ENCODE results near the gene C1orf210. TPM values are rescaled to one million over a fixed set of nuclear protein-coding genes. Genes with fewer than 3 reads are reported as not detected.

The C1orf210 gene
- total RNA-seq, 1 donor from 2014 or later = not detected

DNA sequence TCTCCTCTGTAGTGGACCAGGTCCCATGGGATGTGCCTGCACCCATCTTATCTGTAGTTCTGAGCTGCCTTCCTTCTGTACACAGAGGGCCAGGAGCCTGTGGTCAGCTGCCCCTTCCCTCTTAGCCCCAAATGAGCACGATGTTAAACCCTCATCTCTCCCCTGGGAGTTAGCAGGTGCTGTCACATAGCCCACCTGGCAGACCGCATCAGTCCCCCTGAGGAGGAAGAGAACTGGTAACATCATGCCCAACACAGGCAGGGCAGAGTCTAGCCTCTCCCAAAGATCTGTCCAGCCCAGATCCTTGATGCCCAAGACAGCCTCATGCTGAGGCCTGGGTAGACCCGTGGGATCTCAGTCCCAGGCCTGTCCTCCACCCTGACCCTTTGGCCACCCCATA is 20.1 kb upstream of the C1orf210 start:
- no peak overlapping the region for H3K27ac ChIP-seq
- no peaks in the 10 kb centered on the region for H3K4me1 ChIP-seq
- H3K4me3 ChIP-seq = no peak overlapping the region
- intact Hi-C loops (cut with DNase I) = no loop called here
- DNase-seq (ENCODE audit: low spot score in 2 of 2) = no peak
- no peaks in the 10 kb centered on the region for H3K9me3 ChIP-seq
- no peaks in the 10 kb centered on the region for H3K36me3 ChIP-seq
- TF ChIP-seq, protein P1, sequence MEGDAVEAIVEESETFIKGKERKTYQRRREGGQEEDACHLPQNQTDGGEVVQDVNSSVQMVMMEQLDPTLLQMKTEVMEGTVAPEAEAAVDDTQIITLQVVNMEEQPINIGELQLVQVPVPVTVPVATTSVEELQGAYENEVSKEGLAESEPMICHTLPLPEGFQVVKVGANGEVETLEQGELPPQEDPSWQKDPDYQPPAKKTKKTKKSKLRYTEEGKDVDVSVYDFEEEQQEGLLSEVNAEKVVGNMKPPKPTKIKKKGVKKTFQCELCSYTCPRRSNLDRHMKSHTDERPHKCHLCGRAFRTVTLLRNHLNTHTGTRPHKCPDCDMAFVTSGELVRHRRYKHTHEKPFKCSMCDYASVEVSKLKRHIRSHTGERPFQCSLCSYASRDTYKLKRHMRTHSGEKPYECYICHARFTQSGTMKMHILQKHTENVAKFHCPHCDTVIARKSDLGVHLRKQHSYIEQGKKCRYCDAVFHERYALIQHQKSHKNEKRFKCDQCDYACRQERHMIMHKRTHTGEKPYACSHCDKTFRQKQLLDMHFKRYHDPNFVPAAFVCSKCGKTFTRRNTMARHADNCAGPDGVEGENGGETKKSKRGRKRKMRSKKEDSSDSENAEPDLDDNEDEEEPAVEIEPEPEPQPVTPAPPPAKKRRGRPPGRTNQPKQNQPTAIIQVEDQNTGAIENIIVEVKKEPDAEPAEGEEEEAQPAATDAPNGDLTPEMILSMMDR (IDR thresholded peaks at IDR 0.05) = no peak
- no peaks in the 10 kb centered on the region for H3K27me3 ChIP-seq

DNA sequence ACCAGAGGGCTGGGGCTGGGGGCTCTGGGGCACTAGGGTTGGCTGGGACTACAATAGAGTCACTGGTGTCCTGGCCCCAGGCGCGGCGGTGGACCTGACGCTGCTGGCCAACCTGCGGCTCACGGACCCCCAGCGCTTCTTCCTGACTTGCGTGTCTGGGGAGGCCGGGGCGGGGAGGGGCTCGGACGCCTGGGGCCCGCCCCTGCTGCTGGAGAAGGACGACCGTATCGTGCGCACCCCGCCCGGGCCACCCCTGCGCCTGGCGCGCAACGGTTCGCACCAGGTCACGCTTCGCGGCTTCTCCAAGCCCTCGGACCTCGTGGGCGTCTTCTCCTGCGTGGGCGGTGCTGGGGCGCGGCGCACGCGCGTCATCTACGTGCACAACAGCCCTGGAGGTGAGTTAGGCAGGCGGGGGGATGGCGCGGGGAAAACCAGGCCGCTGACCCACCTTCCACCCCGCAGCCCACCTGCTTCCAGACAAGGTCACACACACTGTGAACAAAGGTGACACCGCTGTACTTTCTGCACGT is 19.5 kb upstream of the C1orf210 start:
- H3K4me1 ChIP-seq = no peaks in the 10 kb centered on the region
- H3K27me3 ChIP-seq = no peaks in the 10 kb centered on the region
- intact Hi-C loops (cut with DNase I) = no loop called here
- H3K9me3 ChIP-seq = no peaks in the 10 kb centered on the region
- no peak overlapping the region for H3K27ac ChIP-seq
- TF ChIP-seq, protein P1 (IDR thresholded peaks at IDR 0.05) = no peak
- no peaks in the 10 kb centered on the region for H3K36me3 ChIP-seq
- no peak overlapping the region for H3K4me3 ChIP-seq
- DNase-seq (ENCODE audit: low spot score in 2 of 2) = no peak

DNA sequence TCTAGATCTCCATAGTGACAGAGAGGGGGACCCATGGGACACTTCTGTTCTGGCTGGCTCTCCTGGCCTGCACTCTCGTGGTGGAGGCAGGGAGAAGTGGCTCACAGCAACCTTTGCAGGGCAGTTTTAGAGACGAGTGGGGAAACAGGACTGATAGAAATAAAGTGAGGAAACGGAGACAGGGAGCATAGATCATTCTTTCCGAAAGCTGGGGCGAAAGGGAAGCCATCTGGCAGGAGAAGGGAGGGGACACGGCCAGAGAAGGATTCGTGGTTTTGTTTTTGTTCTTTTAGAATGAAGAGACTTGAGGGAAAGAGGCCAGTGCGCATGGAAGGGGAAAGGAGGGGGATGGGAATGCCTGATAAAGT is 18.9 kb upstream of the C1orf210 start:
- Histone ChIP-seq H3K36me3 (no peaks in the 10 kb centered on the region), H3K4me3 (no peak overlapping the region), H3K4me1 (no peaks in the 10 kb centered on the region), H3K27me3 (no peaks in the 10 kb centered on the region), H3K27ac (no peak overlapping the region), H3K9me3 (no peaks in the 10 kb centered on the region)
- intact Hi-C loops (cut with DNase I) = no loop called here
- no peak for DNase-seq (ENCODE audit: low spot score in 2 of 2)
- TF ChIP-seq, protein P1 (IDR thresholded peaks at IDR 0.05) = no peak

DNA sequence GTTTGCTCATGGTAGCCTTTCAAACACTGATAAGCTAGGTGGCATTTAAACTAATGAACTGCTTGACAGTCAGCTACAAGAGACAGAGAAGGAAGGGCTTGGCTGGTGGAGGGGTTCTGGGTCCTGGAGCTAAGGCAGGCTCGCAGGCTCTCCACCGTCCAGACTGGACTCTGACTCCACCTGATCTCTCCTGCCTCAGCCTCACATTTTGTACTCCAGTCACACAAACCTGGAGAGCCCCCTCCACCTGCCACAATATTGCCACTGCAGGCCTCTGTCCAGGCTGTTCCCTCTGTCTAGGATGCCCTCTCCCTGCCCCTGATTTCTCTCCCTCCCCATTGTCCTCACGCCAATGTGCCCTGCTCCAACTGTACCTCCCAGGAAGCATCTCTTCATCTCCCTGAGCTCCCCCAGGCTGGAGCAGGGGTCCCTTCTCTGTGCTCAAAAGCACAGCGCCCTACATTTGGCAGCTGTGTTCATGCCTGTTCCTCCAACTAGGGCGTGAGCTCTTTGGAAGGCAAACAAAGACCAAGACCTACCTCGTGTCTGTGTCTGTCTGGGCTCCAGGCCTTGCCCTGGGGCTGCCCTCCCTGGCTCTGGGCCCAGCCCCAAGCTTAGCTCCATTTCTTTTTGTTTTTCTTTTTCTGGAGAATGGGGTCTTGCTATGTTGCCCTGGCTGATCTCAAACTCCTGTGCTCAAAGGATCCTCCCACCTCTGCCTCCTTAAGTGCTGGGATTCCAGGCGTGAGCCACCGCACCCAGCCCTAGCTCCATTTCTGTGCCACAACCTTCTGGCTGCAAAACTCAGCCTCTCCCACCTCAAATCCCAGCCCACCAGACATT is 18.3 kb upstream of the C1orf210 start:
- TF ChIP-seq, protein P1 (IDR thresholded peaks at IDR 0.05) = no peak
- Histone ChIP-seq H3K27me3 (no peaks in the 10 kb centered on the region), H3K4me1 (no peaks in the 10 kb centered on the region), H3K4me3 (no peak overlapping the region), H3K9me3 (no peaks in the 10 kb centered on the region), H3K36me3 (no peaks in the 10 kb centered on the region), H3K27ac (no peak overlapping the region)
- intact Hi-C loops (cut with DNase I) = no loop called here
- DNase-seq (ENCODE audit: low spot score in 2 of 2) = no peak

DNA sequence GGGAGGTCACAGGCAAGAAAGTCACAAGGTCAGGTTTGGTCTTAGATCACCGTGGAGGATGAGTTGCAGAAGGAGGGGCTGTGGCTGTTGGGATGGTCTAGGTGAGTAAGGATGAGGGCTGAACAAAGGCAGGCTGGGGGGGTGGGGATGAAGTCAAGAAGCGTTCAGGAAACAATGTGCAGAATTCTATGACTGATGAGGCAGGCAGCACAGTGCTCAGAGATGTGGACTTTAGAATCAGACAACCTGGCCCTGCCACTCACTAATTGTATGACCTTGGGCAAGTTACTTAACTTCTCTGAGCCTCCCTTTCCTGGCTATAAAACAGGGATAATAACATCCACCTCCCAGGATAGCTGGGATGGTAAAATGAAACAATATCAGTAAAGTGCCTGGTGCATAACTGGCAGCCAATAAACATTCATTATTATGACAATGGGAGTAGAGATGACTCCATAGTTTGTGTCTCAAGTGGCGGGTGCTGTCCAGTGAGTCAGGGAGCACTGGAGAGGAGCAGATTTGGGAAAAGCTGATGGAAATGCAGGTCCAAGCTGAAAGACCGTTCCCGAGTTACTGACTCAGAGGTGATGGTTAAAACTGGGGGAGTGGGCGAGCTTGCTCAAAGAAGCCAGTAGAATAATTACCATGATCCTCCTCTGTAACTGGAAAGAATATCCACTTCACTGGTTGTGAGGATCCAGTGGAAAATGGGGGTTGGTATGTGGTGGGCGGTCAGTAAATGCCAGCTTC is 17.5 kb upstream of the C1orf210 start:
- no peak overlapping the region for H3K27ac ChIP-seq
- H3K4me1 ChIP-seq = no peaks in the 10 kb centered on the region
- H3K9me3 ChIP-seq = no peaks in the 10 kb centered on the region
- no peaks in the 10 kb centered on the region for H3K36me3 ChIP-seq
- TF ChIP-seq, protein P1 (IDR thresholded peaks at IDR 0.05) = no peak
- intact Hi-C loops (cut with DNase I) = no loop called here
- no peaks in the 10 kb centered on the region for H3K27me3 ChIP-seq
- DNase-seq (ENCODE audit: low spot score in 2 of 2) = no peak
- no peak overlapping the region for H3K4me3 ChIP-seq

All from ascending aorta (tissue), 2 donors.